Peyer's patch (tissue), 4 donors: Measurements from ENCODE around the gene HAPLN3.

Source experiments
- POLR2A ChIP-seq, 2 donors: fragments of 450-650 bp; IDR thresholded peaks; one replicate each; pipeline ENCODE4 v1.5.1; 2017; ENCODE audit warnings: antibody characterized with exemption in 2 of 2, mild to moderate bottlenecking in 2 of 2, moderate library complexity in 2 of 2
- TF ChIP-seq, protein P1 (sequence below), 6 experiments: fragments of 450-650 bp in 4 of 6; fragments of 200-600 bp in 2 of 6; sonication (generic) in 1 of 6; IDR thresholded peaks; one replicate each; pipeline ENCODE4 v1.5.1; 2017 to 2019; ENCODE audit warnings: antibody characterized with exemption in 6 of 6, mild to moderate bottlenecking in 3 of 6, moderate library complexity in 1 of 6

DNA sequence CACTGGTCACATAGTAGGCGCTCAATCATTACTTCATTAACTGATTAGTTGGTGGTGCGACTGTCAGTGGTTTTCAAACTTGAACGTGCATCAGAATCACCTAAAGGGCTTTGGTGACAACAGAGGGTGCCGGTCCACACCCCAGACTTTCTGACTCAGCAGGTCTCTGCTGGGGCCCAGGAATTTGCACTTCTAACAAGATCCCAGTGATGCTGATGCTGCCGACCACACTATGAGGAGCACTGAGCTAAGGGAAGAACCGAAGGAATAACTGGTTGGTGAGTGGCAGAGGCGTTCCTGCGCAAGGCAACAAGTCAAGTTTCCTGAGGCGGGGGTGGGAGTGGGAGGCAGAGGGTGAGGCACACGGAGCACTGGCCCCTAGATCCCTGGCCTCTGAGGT lies 18.8 kb downstream of the HAPLN3 start:
- no peak for TF ChIP-seq POLR2A (IDR thresholded peaks at IDR 0.05)
- TF ChIP-seq, protein P1, sequence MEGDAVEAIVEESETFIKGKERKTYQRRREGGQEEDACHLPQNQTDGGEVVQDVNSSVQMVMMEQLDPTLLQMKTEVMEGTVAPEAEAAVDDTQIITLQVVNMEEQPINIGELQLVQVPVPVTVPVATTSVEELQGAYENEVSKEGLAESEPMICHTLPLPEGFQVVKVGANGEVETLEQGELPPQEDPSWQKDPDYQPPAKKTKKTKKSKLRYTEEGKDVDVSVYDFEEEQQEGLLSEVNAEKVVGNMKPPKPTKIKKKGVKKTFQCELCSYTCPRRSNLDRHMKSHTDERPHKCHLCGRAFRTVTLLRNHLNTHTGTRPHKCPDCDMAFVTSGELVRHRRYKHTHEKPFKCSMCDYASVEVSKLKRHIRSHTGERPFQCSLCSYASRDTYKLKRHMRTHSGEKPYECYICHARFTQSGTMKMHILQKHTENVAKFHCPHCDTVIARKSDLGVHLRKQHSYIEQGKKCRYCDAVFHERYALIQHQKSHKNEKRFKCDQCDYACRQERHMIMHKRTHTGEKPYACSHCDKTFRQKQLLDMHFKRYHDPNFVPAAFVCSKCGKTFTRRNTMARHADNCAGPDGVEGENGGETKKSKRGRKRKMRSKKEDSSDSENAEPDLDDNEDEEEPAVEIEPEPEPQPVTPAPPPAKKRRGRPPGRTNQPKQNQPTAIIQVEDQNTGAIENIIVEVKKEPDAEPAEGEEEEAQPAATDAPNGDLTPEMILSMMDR (IDR thresholded peaks at IDR 0.05), result no peak
